BJ (cell line): Measurements from ENCODE around the gene PUS7. TPM values are rescaled to one million over a fixed set of nuclear protein-coding genes. Genes with fewer than 3 reads are reported as not detected.
"Not testable (repeated sequence)": the region's sequence is repeated elsewhere in the genome, so short reads cannot be mapped to it uniquely, and the experiment has no call there.

Source experiments
- CTCF ChIA-PET: fragments of 350-600 bp; formaldehyde crosslinking; extraction: SDS; loops from one replicate; lab custom pipeline; 2021; ENCODE audit warnings: antibody characterized with exemption, inconsistent platforms; lab: Yijun Ruan, JAX
- POLR2A ChIA-PET: fragments of 300-600 bp; sonication (Branson Sonifier 250); formaldehyde crosslinking; extraction: SDS; loops from one replicate; lab custom pipeline; 2021; ENCODE audit warnings: antibody characterized with exemption; lab: Charles Lee
- DNase-seq: peaks from one replicate; pipeline ENCODE4 v3.0.0-alpha.2; 2011; ENCODE audit warnings: low read depth
- H3K27me3 ChIP-seq: 2 replicates; pipeline ENCODE4 v1.6.0; 2011; ENCODE audit warnings: low read length; ENCODE audit not compliant: control insufficient read depth, insufficient read depth
- H3K36me3 ChIP-seq: 2 replicates; pipeline ENCODE4 v1.5.1; 2011; ENCODE audit warnings: low read length; ENCODE audit not compliant: control insufficient read depth, insufficient read depth
- H3K4me3 ChIP-seq: 2 replicates; pipeline ENCODE4 v1.5.1; 2011; ENCODE audit warnings: low read depth, mild to moderate bottlenecking, control low read depth, low read length
- CTCF ChIP-seq: IDR thresholded peaks from 2 replicates; pipeline ENCODE4 v1.5.1; 2011; ENCODE audit warnings: low read depth, mild to moderate bottlenecking, control low read depth, inconsistent platforms, low read length, moderate library complexity; ENCODE audit not compliant: insufficient read depth
- polyA plus RNA-seq: library from polyadenylated mRNA; depleted of rRNA; stranded (reverse); fragments of >200 nt; gene quantifications from 2 replicates; pipeline ENCODE4 v1.2.3, GENCODE V29; 2011

PUS7 gene
- polyA plus RNA-seq, 1 experiment, result 5.2 TPM

- Histone ChIP-seq H3K27me3 (no peaks in the 10 kb centered on the region), H3K4me3 (no peak overlapping the region), H3K36me3 (peaks cover 9% of the 10 kb centered on the region)
- DNase-seq, result no peak
- ChIA-PET CTCF (interaction anchor here (0.6 to 1.2 kb wide), 2 partner anchors 35 to 136 kb away, joined by 3 read pairs; no protein-coding TSS in a partner anchor), POLR2A (no interaction called here)
- no peak for TF ChIP-seq CTCF
These were observed 16.3 kb upstream of the PUS7 start for GRCh38 chr7:105538339-105538738.

- Histone ChIP-seq H3K4me3 (peak overlapping the region; percentile 86), H3K27me3 (no peaks in the 10 kb centered on the region), H3K36me3 (no peaks in the 10 kb centered on the region; the same call in 1 of the 2 replicates)
- ChIA-PET CTCF (interaction anchor here (1.4 kb wide), 2 partner anchors 10 to 130 kb away, joined by 3 to 6 read pairs; no protein-coding TSS in a partner anchor), POLR2A (no interaction called here)
- TF ChIP-seq CTCF, result no peak
- no peak for DNase-seq
These were observed 10.8 kb upstream of the PUS7 start for GRCh38 chr7:105532709-105533460.

DNA sequence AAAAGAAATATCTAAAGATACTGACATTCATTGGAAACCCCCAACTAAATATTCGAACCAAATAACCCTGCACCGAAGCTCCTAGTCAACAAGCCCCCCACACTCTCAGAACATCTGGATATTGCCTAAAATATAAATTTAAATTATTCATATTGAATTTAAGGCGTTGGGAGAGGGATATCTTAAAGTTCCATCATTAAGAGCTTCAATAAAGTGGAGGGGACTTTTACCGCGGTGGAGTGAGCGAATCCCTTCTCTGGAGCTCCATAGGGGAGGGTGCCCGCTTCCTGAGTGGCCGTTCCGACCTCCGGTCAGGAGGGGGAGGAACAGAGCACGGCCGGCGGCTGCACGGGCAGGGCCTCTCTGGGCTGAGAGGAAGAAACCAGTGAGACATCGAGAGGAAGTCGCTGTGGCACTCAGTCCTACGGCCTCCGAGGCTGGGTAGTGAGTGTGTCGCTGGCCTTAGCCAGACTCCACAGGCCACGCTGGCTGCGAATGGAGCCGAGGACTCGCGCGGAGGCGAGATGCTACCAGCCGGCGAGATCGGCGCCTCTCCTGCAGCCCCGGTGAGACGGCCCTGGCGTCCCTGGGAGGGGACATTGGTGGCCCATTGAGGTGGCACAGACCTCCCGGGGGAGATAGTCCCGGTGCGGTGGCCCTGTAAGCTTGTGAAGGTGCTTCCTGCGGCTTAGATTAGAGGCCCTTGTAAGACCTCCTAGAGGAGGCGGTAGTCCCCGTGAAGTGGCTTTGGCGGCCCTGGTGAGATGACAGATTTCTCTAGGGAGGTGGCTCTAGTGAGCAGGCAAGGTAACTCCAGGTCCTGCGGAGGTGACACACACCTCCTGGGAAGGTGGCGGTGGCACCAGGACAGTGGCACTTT is 10.0 kb upstream of the PUS7 start, which contains the start of gene RINT1:
Gene RINT1 (plus strand): TSS at position 410 of the 880 bp plus-strand sequence. CDS start 115 bp downstream, at position 525.
- TF ChIP-seq CTCF, result peak; percentile 85
- peak within 1 kb of the TSS; percentile 86 for H3K4me3 ChIP-seq
- peak; percentile 46 for DNase-seq
- H3K36me3 ChIP-seq, result no peaks in the 10 kb centered on the region; the same call in 1 of the 2 replicates
- POLR2A ChIA-PET, result interaction anchor here (0.5 to 0.7 kb wide), 4 partner anchors 13 to 491 kb away, joined by 3 to 8 read pairs (median 4); no protein-coding TSS in a partner anchor
- no peaks in the 10 kb centered on the region for H3K27me3 ChIP-seq
- CTCF ChIA-PET, result interaction anchor here (0.6 to 1.4 kb wide), 11 partner anchors 8 to 130 kb away, joined by 3 to 6 read pairs (median 3); no protein-coding TSS in a partner anchor

DNA sequence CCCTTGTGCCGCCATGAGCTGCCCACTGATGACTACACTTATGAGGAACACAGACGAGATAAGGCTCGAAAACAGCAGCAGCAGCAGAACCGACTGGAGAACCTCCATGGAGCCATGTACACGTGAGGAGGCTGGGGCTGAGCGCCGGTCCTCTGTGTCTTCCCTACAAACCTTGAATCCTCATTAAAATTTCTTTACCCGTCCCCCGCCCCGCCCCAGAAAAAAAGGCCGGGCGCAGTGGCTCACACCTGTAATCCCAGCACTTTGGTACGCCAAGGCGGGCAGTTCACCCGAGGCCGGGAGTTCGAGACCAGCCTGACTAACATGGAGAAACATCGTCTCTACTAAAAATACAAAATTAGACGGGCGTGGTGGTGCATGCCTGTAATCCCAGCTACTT is 8.5 kb upstream of the PUS7 start:
- Histone ChIP-seq H3K4me3 (no peak overlapping the region), H3K27me3 (no peaks in the 10 kb centered on the region), H3K36me3 (no peaks in the 10 kb centered on the region; the same call in 1 of the 2 replicates)
- no peak for TF ChIP-seq CTCF
- POLR2A ChIA-PET, result no interaction called here
- CTCF ChIA-PET, result no interaction called here
- no peak for DNase-seq

DNA sequence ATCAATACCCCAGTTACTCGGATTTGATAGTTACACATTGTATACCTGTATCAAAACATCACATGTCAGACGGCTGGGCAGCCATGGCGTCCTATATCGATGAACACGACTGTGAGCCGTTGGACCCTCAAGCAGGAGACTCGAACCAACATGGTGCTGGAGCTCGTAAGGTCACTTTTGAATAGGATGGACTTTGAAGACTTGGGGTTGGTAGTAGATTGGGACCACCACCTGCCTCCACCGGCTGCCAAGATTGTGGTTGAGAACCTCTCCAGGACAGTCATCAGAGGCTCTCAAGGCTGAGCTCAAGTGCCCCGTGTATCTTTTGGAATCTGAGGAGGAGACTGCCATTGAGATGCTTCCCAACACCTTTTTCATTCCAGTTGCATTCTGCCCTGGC is 8.1 kb upstream of the PUS7 start:
- Histone ChIP-seq H3K4me3 (no peak overlapping the region), H3K27me3 (no peaks in the 10 kb centered on the region), H3K36me3 (no peaks in the 10 kb centered on the region; the same call in 1 of the 2 replicates)
- ChIA-PET CTCF (no interaction called here), POLR2A (no interaction called here)
- no peak for TF ChIP-seq CTCF
- no peak for DNase-seq

DNA sequence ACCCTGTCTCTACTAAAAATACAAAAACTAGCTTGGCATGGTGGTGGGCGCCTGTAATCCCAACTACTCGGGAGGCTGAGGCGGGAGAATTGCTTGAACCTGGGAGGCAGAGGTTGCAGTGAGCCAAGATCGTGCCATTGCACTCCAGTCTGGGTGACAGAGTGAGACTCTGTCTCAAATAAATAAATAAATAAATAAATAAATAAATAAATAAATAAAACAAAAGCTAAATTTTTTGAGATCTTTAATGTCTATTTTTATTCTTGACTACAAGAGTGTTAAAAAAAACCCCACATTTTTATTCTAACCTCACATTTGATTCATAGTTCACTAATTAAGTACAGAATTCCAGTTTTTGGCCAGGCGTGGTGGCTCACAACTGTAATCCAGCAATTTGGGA is 5.7 kb upstream of the PUS7 start:
- H3K36me3 ChIP-seq, CTCF ChIA-PET, H3K4me3 ChIP-seq, DNase-seq, H3K27me3 ChIP-seq: not testable (repeated sequence)
- POLR2A ChIA-PET, result interaction anchor here (0.6 kb wide), 1 partner anchor 956 kb away, joined by 6 read pairs; no protein-coding TSS in a partner anchor
